NOMO-1 treated with dmso at 0.1 percent for 144 hours (cell line): ENCODE data around the gene CGB1.
A peak's percentile ranks its signal among the peaks of the same experiment; 100 is the strongest.
"Not testable (repeated sequence)": the region's sequence is repeated elsewhere in the genome, so short reads cannot be mapped to it uniquely, and the experiment has no call there.

ENCODE experiments used
- DNase-seq: peaks from one replicate; lab custom pipeline; 2025; ENCODE audit not compliant: unreplicated experiment; lab: John Stamatoyannopoulos, UW

Gene CGB1

DNA sequence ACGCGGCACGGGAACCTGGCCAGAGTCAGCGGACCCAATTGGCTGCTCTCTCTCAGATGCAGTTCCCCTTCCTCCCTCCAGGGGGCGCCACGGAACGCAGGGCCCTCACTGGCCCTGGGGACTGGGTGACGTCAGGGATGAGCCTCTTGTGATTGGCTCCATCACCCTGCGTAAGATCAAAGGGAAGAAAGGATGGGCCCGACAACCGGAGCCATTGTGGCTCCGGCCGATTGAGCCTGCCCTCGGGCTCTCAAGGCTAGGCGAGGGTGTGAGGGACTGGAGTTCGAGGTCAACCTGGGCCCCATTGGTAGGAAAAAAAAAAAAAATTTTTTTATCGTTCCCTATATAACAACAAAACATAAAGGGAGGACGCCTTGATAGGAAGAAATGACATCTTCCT lies at the start of gene CGB1:
CGB1 (minus strand) TSS at position 81 of the 400 bp plus-strand sequence. CDS start 184 bp downstream, outside the sequence.
- not testable (repeated sequence) for DNase-seq

DNA sequence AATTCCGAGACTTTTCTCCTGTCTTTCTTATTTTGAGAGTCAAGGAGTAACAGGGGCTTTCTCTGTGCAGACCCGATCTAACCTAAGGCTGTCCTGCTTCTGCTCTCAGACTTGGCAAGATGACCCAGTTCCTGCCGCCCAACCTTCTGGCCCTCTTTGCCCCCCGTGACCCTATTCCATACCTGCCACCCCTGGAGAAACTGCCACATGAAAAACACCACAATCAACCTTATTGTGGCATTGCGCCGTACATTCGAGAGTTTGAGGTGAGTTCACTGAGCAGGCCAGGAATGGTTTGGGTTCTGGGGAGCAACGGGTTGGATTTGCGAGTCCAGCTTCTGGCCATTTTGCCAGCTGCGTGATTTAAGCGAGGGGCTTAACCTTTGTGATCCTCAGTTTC lies 49.6 kb upstream of the CGB1 start:
- no peak for DNase-seq

DNA sequence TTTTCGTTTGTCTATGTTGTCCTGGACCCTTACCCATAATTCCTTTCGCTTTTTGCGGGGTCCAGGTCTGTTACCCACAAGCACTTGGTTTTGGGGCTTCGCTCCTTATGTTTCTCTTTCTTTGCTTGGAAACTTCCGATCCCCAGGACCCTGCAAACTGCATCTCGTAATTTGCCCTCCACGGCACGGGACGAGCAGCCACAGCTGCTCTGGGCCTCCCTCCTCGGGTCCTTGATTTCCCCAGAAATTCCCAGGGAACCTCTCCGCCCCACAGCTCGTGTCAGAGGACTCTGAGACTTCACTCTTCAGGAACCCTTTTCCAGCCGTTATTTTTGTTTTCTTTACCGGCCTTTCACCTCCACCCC lies 49.2 kb upstream of the CGB1 start:
- DNase-seq, result no peak

DNA sequence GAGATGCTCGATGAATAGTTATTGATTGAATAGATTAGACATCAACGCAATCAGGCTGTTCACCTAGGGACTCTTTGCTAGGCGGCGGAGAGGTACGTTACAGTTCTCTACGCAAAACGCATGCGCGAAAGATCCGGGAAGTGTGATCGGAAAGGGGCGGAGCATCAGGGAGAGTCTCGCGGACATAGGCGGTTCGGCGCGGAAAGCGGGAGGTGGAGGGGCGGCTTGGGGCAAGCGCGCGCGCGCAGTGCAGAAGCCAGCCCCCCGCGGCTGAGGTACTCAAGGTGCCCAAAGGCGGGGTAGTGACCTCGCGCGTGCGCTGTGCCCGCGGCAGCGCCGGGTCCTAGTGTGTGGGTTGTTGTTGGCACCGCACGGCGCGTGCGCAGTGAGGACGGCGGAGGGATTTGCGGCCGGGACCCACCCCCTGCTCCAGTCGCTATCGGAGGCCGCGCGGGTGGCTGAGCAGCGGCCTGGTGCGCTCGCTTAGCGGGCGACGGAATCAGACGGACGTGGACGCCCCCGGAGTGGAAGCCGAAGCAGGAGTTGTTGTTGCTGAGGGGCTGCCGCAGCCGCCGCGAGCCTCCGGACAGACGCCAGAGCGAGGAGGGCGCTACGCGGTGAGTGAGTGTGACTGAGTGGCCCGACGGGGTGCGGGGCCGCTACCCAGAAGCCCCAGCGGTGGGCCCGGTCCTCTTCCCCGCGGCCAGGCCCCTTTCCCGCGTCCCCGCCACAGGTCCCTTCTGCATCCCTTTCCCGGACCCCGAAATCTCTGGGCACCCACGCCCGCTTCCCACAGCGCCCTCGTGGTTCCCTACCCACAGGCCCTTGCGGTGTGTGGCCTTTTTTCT lies 48.5 kb upstream of the CGB1 start, which contains the start of gene SNRNP70:
SNRNP70 (plus strand) TSS at position 432 of the 848 bp plus-strand sequence. CDS start 964 bp downstream, outside the sequence.
- peak; percentile 98 for DNase-seq

DNA sequence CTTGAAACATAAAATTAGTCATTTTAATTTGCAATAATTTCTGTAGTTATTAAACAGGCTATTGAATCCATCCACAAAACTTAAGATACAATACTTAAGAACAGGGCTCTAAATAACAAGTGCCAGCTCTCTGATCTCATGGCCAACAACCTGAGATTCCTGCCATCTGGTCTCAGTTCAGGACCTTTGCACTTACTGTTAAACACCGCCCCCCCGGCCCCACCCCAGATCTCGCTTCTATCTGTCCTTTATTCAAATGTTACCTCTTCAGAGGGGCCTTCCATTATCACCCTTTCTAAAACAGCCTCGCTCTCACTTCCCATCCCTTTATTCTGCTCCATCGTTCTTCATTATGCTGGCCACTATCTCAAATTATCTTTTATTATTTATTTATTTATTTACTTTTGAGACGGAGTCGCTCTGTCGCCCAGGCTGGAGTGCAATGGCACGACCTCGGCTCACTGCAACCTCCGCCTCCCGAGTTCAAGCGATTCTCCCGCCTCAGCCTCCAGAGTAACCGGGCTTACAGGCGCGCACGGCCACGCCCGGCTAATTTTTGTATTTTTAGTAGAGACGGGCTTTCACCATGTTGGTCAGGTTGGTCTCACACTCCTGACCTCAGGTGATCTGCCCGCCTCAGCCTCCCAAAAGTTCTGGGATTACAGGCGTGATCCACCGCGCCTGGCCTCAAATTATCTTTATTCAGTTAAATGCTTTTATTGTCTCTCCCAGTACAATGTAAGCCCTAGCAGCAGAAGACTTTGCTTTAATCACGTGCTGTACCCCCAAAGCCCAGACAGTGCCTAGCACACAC lies 47.7 kb upstream of the CGB1 start:
- no peak for DNase-seq

DNA sequence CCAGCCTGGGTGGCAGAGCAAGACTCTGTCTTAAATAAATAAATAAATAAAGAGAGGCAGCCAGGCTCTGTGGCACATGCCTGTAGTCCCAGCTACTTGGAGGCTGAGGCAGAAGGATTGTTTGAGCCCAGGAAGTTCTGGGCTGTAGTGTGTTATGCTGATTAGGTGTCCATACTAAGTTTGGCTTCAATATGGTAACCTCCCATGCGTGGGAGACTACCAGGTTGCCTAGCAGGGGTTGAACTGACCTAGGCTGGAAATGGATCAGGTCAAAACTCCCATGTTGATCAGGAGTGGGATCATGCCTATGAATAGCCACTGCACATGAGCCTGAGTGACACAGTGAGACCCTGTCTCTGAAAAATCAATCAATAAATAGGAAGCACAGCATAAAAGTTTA lies 44.6 kb upstream of the CGB1 start:
- DNase-seq, result no peak

DNA sequence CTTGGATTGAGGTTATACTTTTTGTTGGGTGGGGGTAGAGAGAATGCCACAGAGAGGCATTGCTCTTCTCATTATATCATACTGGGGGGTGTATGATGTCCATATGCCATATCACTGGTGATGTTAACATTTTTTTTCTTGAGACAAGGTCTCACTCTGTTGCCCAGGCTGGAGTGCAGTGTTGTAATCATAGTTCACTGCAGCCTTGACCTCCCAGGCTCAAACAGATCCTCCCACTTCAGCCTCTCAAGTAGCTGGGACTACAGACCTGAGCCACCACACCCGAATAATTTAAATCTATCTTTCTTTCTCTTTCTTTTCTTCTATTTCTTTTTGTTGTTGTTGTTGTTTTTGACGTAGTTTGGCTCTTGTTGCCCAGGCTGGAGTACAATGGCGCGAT lies 43.7 kb upstream of the CGB1 start:
- no peak for DNase-seq

DNA sequence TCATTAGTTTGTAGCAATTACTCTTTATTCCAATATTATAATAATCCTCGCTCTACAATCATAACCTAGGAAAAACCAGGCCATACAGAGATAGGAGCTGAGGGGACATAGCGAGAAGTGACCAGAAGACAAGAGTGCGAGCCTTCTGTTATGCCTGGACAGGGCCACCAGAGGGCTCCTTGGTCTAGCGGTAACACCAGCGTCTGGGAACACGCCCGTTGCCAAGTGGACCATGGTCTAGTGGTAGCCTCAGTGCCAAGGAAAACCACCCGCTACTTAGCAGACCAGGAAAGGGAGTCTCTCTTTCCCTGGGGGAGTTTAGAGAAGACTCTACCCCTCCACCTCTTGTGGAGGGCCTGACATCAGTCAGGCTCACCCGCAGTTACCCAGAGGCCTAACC lies 38.2 kb upstream of the CGB1 start:
- DNase-seq, result not testable (repeated sequence)

DNA sequence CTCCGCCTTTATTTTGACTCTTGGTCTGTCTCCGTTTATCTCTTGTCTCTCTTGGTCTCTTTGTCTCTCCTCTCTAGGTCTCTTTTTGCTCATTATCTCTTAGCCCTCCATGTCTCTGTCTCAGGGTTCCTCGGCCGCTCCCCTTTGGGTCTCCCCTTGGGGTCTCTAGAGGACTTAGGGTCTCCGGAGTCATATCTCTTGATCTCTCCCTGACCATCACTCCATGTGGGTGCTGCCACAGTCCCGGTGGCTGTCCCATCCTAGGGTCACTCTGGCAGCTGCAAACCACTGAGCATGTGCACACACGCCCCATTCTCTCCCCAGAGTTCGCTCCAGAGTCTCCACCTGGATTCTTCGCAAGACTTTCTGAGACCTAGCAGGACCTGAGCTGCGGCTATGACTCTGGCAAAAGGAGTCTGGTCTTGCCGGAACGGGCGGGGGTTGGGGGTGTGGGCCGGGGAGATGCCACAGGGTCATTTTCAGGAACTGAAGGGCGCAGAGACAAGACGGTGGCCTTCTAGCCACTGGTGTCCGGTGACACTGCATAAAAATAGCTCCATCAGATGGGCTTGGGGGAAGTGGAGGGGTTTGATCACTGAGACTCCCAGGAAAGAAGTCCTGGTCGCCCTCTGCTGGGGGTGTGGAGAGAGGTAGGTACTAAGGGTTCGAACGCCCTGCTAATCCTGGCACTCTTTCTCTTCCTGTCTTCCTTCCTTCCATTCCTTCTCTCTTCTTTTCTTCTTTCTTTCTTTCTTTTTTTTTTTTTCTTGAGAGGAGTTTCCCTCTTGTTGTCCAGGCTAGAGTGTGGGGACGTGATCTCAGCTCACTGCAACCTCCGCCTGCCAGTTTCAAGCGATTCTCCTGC lies 37.1 kb upstream of the CGB1 start:
- DNase-seq, result peak; percentile 26

DNA sequence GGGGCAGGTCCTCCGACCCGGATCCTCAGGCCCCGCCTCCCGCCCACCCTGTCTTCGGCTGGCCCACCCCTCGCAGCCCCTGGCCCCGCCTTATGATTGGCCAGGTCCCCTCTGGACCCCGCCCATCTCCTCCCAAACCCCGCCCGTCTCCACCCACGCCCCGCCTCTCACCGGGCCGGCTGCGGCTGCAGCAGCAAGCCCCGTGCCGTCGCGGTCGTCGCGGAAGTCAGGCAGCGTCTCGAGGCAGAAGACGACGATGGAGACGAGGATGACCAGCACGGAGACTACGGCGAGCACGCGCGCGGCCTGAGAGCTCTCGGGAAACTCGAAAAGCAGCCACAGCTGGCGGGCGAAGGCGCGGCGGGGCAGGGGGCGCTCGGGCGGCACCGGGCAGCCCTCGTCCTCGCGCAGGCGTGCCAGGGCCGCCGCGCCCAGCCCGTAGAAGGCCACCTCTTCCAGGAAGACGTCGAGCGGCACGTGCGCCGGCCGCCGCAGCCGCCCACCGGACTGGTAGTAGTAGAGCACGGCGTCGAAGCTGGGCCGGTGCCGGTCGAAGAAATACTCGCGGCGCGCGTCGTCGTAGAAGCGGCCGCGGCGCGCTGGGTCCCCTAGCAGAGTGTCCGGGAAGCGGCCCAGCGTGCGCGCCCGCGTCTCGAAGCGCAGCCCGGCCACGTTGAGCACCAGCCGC lies 35.3 kb upstream of the CGB1 start:
- no peak for DNase-seq

DNA sequence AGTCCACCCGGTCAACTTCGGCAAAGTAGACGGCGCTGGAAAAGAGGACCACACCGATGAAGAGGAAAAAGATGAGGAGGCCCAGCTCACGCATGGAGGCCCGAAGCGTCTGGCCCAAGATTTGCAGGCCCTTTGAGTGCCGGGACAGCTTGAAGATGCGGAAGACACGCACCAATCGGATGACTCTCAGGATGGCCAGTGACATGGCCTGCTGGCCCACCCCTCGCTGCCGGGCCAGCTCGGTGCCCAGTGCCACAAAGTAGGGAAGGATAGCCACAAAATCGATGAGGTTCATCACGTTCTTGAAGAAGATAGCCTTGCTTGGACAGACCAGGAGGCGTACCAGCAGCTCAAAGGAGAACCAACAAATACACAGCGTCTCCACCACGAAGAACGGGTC lies 33.7 kb upstream of the CGB1 start:
- DNase-seq, result no peak

DNA sequence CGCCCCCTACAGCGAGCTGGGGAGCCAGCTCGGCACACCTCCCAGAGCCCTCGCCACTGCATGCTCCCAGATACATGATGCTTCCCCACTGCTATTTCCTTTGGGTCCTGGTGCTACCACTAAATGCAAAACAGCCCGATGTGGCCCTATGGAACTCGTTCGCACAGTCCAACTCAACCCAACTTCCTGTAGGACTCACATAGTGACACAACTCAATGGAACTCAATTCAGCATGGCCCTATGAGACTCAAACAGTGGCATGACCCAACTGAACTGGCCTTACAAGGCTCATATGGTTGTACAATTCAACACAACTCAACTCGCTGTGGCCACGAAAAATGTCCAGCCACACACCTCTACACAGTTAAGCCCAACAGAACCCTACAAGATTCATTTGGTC lies 32.3 kb upstream of the CGB1 start:
- DNase-seq, result no peak

DNA sequence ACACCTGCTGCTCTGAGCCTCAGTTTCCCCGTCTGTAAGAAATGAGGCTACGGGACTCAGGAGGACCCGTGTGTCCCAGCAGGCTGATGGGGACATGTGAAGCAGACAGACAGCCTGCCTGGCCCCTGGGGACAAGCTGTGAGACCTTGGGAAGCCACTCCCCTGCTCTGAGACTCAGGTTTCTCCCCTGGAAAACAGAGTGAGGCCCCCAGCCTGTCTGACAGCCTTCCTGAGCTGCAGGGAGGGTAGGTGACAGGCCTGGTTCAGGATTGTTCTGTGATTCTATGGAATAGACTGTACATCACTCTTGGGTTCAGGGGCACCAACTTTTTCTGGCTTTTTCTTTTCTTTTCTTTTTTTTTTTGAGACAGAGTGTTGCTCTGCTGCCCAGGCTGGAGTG lies 30.9 kb upstream of the CGB1 start:
- DNase-seq, result no peak

DNA sequence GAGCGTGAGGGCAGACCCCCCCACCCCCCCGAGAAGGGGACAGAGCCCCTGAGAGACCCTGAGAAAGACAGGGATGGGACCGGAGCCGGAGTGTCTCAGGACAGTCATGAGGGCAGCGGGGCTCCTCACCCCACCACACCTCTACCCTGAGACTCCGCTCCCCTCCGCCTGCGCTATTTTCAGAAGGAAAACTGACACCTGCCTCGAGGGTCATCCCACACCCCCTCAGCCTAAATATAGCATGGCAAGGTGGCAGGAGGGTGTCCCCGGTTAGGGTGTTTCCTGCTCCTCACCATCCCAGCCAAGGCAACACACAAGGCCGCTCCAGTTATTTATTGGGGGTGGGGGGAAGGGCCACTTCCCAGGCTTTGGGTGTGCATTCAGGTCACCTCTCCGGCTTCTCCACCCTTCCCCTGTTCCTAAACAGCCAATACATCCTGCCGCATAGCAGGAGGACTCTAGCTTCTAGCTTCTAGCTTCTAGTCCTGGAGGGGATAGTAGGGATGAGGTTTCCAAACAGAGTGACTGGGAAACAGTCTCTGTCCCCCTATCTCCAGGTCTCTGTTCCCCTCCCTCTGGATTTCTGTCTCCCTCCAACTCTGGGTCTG lies 29.3 kb upstream of the CGB1 start:
- no peak for DNase-seq

DNA sequence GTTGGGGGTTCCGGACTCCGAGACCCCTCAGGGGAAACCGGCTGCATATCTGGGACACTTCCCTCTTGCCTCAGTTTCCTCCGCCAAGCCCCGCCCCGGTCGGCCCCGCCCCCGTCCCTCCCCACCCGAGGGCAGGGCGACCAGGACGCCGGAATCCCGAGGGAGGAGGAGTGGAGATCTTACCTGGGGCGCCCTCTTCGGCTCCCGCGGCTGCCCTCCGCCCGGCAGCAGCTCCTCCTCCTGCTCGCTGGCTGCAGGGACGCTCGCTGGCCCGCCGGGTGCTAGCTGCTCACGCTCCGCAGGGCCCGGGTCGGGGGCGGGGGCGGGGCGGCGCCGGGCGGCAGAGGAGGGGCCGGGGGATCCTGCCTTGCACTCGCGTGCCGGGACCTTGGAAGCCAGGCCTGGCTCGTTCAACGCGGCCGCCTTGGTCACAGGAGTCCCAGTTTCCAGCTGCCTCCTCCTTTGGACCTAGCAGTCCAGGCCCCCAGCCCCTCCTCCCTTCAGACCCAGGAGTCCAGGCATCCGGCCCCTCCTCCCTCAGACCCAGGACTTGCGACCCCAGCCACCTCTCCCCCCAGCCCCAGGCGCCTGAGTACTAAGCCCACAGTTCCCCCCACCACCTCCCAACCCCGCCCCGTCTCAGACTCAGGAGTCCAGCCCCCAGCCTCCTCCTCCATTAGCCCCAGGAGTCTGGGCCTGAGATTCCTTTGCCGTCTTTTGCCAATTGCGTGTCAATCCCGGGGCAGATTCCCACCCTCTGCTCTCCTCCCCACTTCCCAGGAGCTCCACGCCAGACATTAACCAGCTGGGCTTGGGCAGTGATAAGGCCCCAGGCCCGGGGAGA lies 28.3 kb upstream of the CGB1 start, which contains the start of gene NTF4:
NTF4 (minus strand) TSS at position 51 of the 844 bp plus-strand sequence. CDS start 2,821 bp downstream, outside the sequence.
- DNase-seq, result no peak

DNA sequence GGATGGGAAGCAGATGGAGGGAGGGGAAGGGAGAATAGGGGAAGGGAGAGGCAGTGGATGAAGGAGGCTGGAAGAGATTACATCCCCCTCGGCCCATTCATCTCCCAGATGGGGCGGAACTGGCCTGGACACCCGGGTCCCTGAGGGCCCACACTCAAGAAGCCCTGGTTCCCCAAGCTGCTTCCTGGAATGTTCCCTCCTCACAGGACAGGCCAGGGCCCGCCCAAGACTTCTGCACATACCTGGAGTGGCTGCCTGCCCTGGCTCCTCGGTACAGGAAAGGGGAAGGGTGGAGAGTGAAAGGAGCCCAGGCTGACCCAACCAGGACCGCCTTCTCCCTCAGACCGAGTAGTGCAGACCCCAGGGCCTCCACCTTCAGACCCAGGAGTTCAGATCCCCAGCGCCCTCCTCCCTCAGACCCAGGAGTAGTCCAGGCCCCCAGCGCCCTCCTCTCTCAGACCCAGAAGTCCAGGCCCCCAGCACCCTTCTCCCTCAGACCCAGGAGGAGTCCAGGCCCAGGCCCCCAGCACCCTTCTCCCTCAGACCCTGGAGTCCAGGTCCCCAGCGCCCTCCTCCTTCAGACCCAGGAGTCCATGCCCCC lies 27.4 kb upstream of the CGB1 start:
- DNase-seq, result no peak

DNA sequence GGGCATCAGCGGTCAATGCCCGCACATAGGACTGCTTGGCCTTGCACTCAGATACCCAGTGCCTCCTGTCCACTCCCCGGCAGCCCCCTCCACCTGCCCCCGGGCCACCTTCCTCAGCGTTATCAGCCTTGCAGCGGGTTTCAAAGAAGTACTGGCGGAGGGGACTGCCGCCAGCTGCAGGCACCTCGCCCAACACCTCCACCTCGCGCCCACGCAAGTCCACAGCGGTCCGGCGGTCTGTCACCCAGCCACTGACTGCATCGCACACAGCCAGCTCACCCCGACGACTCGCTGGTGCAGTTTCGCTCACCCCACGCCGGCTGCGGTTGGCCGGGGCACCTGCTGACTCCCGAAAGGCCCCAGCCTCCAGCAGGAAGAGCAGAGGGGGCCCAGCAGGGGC lies 24.8 kb upstream of the CGB1 start:
- DNase-seq, result no peak

DNA sequence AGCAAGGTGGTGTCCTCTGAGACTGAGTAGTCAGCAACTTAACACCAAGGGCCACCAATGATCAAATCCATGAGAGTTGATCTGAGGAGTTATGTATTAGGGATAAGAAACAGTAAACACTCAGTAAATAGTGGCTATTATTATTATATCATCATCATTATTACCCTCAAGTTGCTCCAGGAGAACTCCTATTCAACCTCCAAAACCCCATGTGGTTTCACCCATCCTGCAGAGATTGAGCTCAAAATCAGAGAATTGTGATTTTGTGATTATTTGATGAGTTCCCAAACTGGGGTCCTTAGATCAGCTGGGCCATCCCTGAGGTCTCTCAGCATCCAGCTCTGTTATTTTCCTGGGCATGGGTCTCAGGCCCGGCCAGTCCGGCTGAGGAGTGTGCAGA lies 24.3 kb upstream of the CGB1 start:
- DNase-seq, result no peak

DNA sequence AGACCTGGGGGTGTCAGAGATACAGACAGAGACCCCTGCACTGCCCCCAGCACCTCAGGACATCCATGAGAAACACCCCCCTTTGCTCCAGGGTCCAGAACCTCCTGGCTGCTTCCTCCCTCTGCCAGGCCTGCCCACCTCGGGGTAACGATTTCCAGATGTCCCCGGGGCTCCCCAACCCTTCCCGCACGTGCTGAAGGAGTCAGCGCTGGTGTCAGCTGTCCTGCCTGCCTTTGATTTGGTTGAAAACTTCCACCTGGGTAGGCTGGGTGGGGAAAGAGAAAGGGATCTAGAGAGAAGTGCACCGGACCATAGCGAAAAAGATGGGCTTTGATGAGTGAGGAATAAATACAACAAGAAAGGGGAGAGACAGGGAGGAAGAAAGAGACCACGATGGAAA lies 22.4 kb upstream of the CGB1 start:
- DNase-seq, result no peak
